Bronchial epithelial cell (primary cell): ENCODE results near the gene CNTN1. TPM values are rescaled to one million over a fixed set of nuclear protein-coding genes. Genes with fewer than 3 reads are reported as not detected.
"Not testable (repeated sequence)": the region's sequence is repeated elsewhere in the genome, so short reads cannot be mapped to it uniquely, and the experiment has no call there.

Experiments used
- DNase-seq: peaks from one replicate; pipeline ENCODE4 v3.0.0-alpha.2; 2010; ENCODE audit warnings: low read depth
- FAIRE-seq: peaks from 2 replicates; lab custom pipeline; 2011; peaks lifted over from hg19 to GRCh38; lab: Jason Lieb, UNC
- H3K27me3 ChIP-seq: 2 replicates; pipeline ENCODE4 v1.5.1; 2011; ENCODE audit warnings: low read length; ENCODE audit not compliant: control insufficient read depth, insufficient read depth
- H3K36me3 ChIP-seq: 2 replicates; pipeline ENCODE4 v1.5.1; 2011; ENCODE audit warnings: low read length; ENCODE audit not compliant: control insufficient read depth, insufficient read depth
- H3K4me3 ChIP-seq: 2 replicates; pipeline ENCODE4 v1.5.1; 2011; ENCODE audit warnings: mild to moderate bottlenecking, low read depth, low read length, control low read depth
- CTCF ChIP-seq: IDR thresholded peaks from 2 replicates; pipeline ENCODE4 v1.5.1; 2011; ENCODE audit warnings: mild to moderate bottlenecking, moderate library complexity, low read length, control low read depth, inconsistent platforms; ENCODE audit not compliant: insufficient read depth, severe bottlenecking
- total RNA-seq: library from RNA; depleted of rRNA; stranded (reverse); fragments of >200 nt; gene quantifications from 2 replicates; pipeline ENCODE4 v1.2.1, GENCODE V29; 2014

CNTN1 gene
- total RNA-seq, 1 donor from 2014 or later = 2.4 TPM

DNA sequence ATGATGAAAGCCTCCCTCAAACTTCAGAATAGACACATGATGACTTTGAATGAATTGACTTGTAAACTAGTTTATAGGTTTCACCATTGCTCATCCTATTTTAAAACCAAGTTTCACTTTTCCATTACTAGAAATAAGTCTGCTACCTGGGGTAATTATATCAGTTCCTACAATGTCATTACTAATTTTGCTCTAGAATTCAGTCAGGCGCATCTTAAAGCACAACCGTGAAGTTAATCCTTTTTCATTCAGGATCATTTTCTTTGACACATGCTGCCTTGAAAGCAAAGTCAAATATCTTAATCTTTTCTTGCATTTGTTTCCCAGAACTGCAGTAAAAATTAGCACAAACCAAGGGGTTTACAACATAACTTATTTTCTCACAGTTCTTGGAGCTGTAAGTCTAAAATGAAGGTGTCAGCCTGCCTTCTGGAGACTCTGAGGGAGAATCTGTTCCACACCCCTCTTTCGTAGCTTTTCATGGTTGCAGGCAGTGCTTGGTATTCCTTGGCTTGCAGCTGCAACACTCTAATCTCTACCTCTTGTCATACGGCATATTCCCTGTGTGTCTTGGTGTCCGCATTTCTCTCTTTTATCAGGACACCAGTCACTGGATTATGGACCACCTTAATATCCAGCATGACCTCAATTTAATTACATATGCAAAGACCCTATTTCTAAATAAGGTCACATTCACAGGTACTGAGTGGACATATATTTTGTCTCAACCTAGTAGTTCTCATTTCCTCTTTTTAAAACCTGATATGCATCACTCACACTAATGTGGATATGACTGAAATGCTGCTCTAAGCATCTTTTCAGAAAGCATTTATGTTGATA lies 381.6 kb downstream of the CNTN1 start:
- Histone ChIP-seq H3K36me3 (no peaks in the 10 kb centered on the region), H3K27me3 (no peaks in the 10 kb centered on the region), H3K4me3 (no peak overlapping the region)
- FAIRE-seq (no peak), DNase-seq (no peak)
- TF ChIP-seq CTCF = no peak

- H3K36me3 ChIP-seq = no peaks in the 10 kb centered on the region
- no peak for FAIRE-seq
- no peak for TF ChIP-seq CTCF
- no peak for DNase-seq
- H3K27me3 ChIP-seq = no peaks in the 10 kb centered on the region
- no peak overlapping the region for H3K4me3 ChIP-seq
Measured at GRCh38 chr12:41074473-41074769, 382.2 kb downstream of the CNTN1 start.

- H3K27me3 ChIP-seq = no peaks in the 10 kb centered on the region
- no peak for TF ChIP-seq CTCF
- DNase-seq (peak; percentile 97), FAIRE-seq (peak; percentile 52)
- no peaks in the 10 kb centered on the region for H3K36me3 ChIP-seq
- H3K4me3 ChIP-seq = no peak overlapping the region
Measured at GRCh38 chr12:41076114-41076513, 383.9 kb downstream of the CNTN1 start.

DNA sequence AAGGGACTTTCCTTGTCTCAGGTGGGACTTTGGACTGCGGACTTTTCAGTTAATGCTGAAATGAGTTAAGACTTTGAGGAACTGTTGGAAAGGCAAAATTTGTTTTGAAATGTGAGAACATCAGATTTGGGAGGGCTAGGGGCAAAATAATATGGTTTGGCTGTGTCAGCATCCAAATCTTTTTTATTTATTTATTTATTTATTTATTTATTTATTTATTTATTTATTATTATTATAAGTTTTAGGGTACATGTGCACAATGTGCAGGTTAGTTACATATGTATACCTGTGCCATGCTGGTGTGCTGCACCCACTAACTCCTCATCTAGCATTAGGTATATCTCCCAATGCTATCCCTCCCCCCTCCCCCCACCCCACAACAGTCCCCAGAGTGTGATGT lies 389.0 kb downstream of the CNTN1 start:
- not testable (repeated sequence) for H3K36me3 ChIP-seq, DNase-seq, H3K27me3 ChIP-seq, FAIRE-seq, H3K4me3 ChIP-seq

- H3K27me3 ChIP-seq = no peaks in the 10 kb centered on the region
- no peak for TF ChIP-seq CTCF
- no peak overlapping the region for H3K4me3 ChIP-seq
- no peaks in the 10 kb centered on the region for H3K36me3 ChIP-seq
- FAIRE-seq (no peak), DNase-seq (no peak)
Measured at GRCh38 chr12:41089438-41089837, 397.2 kb downstream of the CNTN1 start.

DNA sequence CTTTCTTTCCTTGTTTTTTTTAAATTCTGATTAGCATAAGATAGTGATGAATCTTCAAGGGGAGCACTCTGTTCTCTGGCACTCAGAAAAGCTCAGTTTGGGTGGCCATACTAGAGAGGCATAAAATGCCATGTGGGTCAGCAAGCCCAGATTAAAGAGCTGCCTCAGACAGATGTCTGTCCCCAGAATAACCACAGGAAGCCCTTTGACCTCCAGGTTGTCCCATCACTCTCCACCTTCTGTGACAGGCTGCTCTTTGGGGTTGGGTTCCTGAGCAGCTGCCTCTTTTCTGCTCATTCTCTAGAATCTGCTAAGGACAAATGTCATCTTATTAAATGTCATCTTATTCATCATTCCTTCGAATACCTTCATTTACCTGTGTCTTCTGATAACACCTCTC lies 399.9 kb downstream of the CNTN1 start:
- Histone ChIP-seq H3K4me3 (no peak overlapping the region), H3K36me3 (no peaks in the 10 kb centered on the region), H3K27me3 (no peaks in the 10 kb centered on the region)
- TF ChIP-seq CTCF = no peak
- no peak for FAIRE-seq
- DNase-seq = no peak
